Erythroblast (primary cell): ENCODE data around the gene CCDC169.

Experiments used
- DNase-seq, 2 experiments: peaks; one replicate each; lab custom pipeline; 2025; lab: John Stamatoyannopoulos, UW
- GATA1 ChIP-seq: IDR thresholded peaks from 2 replicates; pipeline ENCODE4 v1.6.1; 2011; ENCODE audit warnings: low read depth, mild to moderate bottlenecking, control low read depth, low read length, moderate library complexity
- POLR2A ChIP-seq: IDR thresholded peaks from 2 replicates; pipeline ENCODE4 v1.6.1; 2011; ENCODE audit warnings: mild to moderate bottlenecking, low read length

CCDC169 gene

DNA sequence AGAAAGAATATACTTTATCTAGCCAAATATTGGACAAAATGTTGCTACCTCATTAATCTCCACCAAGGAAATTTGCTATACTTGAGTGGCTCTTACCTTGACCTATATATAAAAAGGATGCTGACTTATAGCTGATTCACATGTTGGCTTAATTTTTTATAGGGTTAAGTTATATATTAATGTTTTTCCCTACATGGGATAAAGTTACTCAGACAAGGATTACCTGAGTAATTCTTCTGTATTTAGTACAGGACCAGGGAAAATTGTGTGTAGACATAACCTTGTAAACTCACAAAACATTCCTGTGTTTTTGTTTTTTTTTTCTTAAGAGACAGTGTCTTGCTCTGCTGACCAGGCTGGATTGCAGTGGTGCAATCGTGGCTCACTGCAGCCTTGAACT lies 52.6 kb downstream of the CCDC169 start:
- no peak for DNase-seq
- TF ChIP-seq GATA1 (no peak), POLR2A (no peak)

DNA sequence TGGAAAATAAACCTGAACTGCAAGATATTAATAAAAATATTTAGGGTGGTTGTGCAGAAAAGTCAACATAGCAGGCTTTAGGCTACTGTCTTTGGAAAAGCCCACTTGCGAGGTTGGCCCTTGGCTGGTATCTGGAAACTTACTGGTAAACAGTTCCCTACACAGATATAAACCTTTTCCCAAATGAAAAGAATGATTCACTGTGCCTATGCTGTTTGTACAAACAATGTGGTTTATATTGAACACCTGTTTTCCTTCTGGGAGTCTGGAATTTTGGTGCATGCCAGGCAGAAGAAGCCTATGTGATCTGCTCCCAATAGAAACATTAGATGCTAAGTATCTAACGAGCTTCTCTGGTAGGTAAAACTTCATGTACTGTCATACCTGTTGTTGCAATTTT lies 53.5 kb downstream of the CCDC169 start:
- no peak for TF ChIP-seq POLR2A
- no peak for TF ChIP-seq GATA1
- DNase-seq, result no peak

DNA sequence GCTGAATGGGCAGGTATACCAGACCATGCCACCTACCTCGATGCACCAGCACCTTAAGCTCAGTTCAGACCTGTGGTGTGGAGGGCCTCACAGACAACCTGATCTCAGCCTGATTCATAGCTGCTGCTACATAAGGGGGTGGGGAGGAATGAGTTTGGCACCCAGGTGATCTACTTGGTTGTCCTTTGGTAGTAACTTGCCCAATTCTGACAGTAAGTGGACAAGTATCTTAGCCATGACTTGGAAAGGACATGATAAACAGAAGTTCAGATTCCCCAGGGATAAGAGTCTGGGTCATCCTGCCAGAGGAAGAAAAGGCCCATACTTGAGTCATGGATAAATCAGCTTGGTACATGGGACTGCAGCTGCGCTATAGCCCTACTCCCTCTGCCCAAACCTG lies 54.9 kb downstream of the CCDC169 start:
- TF ChIP-seq GATA1 (no peak), POLR2A (no peak)
- DNase-seq, result no peak

DNA sequence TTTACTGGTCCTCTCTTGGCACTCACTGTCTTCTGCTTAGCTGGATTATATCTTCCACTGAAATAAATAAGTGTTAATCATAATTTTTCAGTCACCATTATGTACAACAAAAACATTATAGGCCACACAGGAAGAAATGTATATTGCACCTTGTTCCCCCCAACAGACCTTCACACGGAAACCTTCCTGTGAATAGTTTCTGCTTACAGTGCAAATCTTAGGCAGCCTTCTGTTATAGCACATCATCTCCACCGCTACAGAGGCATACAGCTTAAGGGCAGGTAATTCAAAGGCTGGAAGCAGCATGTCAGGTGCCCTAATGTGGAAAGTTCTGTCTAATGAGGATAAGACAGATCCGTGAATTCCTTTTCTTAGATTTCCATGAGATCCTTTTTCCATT lies 66.4 kb downstream of the CCDC169 start:
- no peak for DNase-seq
- TF ChIP-seq GATA1 (no peak), POLR2A (no peak)

DNA sequence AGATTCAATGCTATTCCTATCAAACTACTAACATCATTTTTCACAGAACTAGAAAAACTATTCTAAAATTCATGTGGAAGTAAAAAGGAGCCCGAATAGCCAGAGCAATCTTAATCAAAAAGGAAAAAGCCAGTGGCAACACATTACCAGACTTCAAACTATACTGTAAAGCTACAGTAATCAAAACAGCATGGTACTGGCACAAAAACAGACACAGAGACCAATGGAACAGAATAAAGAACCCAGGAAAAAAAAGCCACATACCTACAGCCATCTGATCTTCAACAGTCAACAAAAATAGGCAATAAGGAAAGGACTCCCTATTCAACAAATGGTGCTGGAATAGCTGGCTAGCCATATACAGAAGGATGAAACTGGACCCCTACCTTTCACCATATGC lies 72.9 kb downstream of the CCDC169 start:
- DNase-seq, result no peak
- TF ChIP-seq POLR2A (no peak), GATA1 (no peak)

DNA sequence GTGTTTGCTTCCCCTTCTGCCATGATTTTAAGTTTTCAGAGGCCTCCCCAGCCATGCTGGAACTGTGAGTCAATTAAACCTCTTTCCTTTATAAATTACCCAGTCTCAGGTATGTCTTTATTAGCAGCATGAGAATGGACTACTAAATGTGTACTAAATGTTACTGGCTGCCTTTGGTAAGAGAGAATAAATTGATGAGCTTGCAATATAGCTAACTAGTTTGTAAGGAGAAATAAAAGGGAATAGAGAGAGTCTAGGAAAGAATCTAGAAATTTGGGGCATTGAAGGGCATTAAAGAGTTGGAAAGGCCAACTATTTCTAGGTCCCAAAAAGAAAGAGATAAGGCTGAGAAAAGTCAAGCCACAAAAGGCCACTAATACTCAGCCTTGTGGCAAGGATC lies 77.7 kb downstream of the CCDC169 start:
- no peak for DNase-seq
- TF ChIP-seq POLR2A (no peak), GATA1 (no peak)

DNA sequence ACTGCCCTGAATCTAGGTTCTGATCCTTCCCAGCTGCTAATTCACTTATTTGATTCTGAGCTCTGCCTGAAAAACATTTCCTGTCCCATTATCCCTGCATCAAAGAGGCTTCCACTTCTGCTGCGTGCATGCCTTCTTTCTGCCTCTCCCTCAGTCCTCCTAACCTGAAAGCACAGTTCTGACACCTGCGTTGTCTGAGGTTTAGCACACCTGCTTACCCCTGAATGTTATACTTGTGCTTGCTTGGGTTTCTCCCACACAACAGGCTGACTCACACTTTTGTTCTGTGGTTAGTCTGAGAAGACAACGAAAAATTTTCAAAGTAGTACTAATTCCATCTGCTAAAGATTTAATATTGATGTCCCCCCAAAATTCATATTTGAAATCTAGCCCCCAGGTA lies 80.2 kb downstream of the CCDC169 start:
- TF ChIP-seq POLR2A (no peak), GATA1 (no peak)
- no peak for DNase-seq

DNA sequence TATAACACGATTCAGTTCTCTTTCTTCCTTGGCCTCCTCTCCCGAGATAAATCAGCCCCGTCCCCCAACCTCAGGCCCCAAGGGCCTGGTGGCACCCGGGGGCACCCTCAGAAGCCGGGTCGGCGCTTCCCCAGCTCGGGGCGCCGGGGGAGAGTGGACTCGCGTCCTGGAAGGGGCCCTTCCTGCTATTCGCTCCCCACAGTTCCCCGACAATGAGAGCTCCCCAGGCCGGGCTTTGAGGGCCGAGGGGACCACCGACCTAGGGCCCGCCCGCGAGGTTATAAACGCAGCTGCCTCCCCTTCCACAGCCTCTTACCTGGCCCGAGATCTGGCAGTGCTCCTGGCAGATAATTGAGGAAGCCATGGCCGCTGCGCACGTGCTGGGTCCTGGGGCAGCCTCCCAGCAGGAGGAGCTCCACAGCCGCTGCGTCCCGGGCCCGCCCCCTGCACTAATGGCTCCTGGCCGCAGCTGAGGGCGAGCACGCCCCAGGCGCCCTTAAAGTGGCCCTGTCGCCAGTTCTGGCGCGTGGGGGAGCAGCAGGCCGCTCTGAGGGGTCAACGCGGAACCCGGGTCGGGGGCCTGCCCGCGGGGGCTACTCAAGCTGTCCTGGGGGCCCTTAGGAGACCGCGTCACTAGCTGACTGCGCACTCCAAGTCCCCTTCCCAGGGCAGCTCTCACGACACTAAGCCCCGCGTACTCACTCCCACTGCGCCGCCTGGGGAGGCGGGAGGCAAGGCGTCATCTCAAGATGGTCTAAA lies 83.3 kb downstream of the CCDC169 start, which contains the start of gene SOHLH2:
Gene SOHLH2, minus strand, starts transcription at position 394 of the 759 bp plus-strand sequence. Its CDS starts 30 bp downstream, at position 364.
- no peak for TF ChIP-seq GATA1
- TF ChIP-seq POLR2A, result no peak

DNA sequence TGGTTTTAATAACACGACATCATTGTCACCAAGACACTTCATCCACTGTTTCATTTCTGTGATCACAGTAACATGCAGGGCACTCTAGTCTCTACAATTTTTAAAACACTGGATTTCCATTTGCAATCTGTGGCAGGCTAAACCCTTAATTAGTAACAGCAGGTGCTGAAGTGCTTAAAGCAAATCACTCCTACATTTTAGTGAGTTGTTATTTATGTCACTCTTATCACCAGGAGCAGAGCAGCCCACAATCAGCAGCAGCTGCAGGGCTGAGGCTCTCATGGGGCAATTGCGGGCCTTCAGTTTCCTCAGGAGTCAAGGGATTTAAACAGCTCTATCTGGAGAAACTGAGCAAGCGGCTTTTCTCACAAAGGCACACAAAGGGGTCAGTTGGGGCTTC lies 84.8 kb downstream of the CCDC169 start:
- TF ChIP-seq GATA1, result no peak
- no peak for TF ChIP-seq POLR2A
- peak in 1 of 2 experiments; percentile 3 for DNase-seq

More for the DNA sequence above, 83.3 kb downstream of the CCDC169 start, which contains the start of gene SOHLH2:
- no peak for DNase-seq

DNA sequence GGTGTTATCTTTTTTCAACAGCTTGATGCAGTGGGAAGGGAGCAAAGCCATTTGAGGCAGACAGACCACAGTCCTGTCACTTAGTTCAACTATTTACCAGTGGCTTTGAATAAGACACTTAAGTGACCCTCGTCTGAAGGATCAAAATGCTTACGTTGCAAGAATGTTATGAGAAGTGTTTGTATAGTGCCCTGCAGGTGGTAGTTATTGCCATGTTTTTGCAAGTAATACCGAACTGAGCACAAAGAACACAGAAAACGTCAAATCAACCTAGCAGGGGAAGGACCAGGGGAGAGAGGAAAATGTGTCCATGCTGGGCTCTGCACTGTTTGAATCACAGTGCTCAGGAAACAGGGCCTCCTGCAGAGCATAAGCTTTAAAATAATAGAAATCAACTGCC lies 86.0 kb downstream of the CCDC169 start:
- TF ChIP-seq GATA1 (no peak), POLR2A (no peak)
- DNase-seq, result no peak

DNA sequence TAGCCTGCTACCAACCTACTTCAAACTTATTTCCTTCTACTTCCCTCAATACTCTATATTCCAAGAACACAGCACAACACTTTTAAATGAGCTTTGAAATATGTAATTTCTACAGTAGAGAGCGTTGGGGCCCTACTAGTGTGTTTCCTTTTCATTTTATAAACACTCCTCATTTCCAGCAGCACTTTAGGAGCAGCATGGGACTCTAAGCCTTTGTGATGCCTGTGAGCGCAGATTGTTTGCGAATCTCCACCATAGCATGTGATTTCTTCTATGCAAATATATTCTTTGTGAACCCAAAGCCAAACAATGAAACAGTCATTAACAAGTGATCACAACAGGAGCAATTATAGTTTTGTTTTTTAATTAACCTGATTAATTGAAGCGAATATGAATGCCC lies 86.9 kb downstream of the CCDC169 start:
- no peak for DNase-seq
- no peak for TF ChIP-seq GATA1
- no peak for TF ChIP-seq POLR2A

DNA sequence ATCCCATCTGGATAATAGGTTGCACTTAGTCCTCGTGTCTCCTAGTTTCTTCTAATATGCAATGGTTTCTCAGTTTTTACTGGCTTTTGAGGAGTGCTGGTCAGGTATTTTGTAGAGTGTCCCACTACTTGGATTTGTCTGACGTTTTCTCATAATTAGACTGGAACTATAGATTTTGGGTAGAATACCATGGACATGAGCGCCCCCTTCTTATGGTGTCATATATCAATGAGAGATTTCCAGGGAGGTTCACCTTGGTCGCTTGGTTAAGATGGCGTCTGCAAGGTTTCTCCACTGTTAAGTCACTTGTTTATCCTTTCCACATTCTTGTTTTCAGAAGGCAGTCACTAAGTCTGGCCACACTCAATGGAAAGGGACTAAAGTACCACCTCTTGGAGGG lies 89.9 kb downstream of the CCDC169 start:
- TF ChIP-seq GATA1, result no peak
- TF ChIP-seq POLR2A, result no peak
- no peak for DNase-seq

DNA sequence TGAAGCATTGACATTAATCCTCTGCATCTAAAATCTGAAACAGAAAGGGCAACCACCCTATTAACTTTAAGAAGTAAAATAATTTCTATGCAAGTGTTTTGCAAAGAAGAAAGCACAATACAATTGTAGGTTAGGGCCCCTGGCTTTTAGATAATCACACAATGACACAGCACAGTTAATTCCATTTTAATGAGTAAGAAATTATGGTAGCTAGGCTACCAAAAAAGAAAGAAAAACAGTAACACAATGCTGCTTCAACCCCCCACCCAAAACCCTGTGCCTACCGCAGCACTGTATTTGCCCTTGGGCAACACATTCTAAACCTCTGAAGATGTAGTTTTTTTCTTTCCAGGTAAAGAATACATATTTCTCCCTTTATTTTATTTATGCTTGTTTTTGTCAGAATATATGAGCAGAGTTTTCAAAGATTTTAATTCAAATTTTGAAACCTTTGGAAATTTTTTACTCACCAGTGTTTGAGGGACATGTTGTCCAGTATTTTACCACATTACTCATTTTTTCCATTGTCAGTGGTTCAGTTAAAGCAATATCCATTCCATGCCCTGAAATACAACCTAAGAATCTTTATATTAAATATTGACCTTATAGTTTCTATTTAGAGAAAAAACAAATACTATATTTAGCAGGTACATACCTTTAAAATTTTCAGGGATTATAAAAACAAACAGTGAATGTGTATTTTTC lies 104.3 kb downstream of the CCDC169 start:
- TF ChIP-seq GATA1, result no peak
- no peak for TF ChIP-seq POLR2A
- no peak for DNase-seq

DNA sequence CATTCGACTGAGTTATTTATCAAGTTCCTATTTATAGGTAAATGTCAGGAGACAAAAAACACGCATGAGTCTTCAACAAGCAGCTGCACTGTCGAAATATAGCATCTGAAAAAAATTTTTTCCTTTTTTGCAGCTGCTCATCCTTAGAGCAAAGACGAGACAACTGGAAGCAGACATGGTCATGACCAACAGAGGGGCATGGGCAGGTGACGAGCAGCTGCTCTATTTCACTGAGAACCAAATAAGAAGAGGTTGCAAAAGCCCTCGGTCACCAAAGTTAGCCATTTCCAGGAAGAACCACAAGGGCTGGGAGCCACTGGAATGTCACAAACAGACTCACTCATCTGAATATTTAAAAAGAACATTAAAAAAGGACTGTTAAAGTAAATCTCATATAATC lies 105.4 kb downstream of the CCDC169 start:
- no peak for TF ChIP-seq GATA1
- TF ChIP-seq POLR2A, result no peak
- no peak for DNase-seq

DNA sequence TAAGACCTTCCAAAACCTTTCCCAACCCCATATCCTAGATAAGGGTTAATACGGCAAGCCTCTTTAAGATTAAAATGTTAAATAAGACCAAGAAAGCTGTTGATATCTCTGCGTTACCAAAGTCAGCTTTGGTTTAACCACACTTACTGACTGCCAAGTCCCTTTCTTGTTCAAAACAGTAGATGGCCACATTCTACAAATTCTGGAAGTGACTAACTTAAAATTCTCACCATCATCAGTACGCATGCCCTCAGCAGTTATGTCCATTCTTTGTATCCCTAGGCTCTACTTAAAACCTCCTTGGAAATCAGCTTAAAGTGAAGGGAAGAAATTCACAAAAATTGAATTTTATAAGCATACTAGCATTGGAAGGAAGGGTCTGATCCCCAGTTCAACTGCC lies 106.8 kb downstream of the CCDC169 start:
- no peak for DNase-seq
- TF ChIP-seq GATA1, result no peak
- TF ChIP-seq POLR2A, result no peak
